HL-60 (cell line): ENCODE measurements around the gene RAB1A.

Experiments used
- DNase-seq, 2 experiments: peaks; one replicate each; pipeline ENCODE4 v3.0.0-alpha.2; 2010 to 2020; ENCODE audit warnings: low read depth in 1 of 2, low spot score in 1 of 2
- H3K27ac ChIP-seq: fragments of 250-450 bp; sonication (Bioruptor Pico); replicated peaks from 2 replicates; pipeline ENCODE4 v1.5.1; 2020; ENCODE audit warnings: mild to moderate bottlenecking, moderate library complexity
- H3K27me3 ChIP-seq: fragments of 250-450 bp; sonication (Bioruptor Pico); 2 replicates; pipeline ENCODE4 v1.5.1; 2021; ENCODE audit warnings: mild to moderate bottlenecking, moderate library complexity; ENCODE audit not compliant: insufficient read depth, poor library complexity, severe bottlenecking
- H3K4me3 ChIP-seq: replicated peaks from 2 replicates; pipeline ENCODE4 v1.5.1; 2011; ENCODE audit warnings: mild to moderate bottlenecking, control low read depth, low read length; ENCODE audit not compliant: insufficient read depth
- GABPA ChIP-seq: IDR thresholded peaks from 2 replicates; pipeline ENCODE4 v1.6.1; 2012; ENCODE audit warnings: low read depth
- POLR2AphosphoS5 ChIP-seq: IDR thresholded peaks from 2 replicates; pipeline ENCODE4 v1.6.1; 2012; ENCODE audit warnings: low read depth
- SPI1 ChIP-seq: IDR thresholded peaks from 2 replicates; pipeline ENCODE4 v1.6.1; 2012; ENCODE audit warnings: low read depth, mild to moderate bottlenecking, borderline replicate concordance
- TF ChIP-seq, protein P1 (sequence below): IDR thresholded peaks from one replicate; pipeline ENCODE4 v1.5.1; 2011; ENCODE audit warnings: low read length, control low read depth, inconsistent platforms; ENCODE audit not compliant: insufficient read depth
- TF ChIP-seq, protein P2 (sequence below): IDR thresholded peaks from 2 replicates; pipeline ENCODE4 v1.6.1; 2012; ENCODE audit warnings: low read depth; ENCODE audit not compliant: insufficient replicate concordance

The RAB1A gene

DNA sequence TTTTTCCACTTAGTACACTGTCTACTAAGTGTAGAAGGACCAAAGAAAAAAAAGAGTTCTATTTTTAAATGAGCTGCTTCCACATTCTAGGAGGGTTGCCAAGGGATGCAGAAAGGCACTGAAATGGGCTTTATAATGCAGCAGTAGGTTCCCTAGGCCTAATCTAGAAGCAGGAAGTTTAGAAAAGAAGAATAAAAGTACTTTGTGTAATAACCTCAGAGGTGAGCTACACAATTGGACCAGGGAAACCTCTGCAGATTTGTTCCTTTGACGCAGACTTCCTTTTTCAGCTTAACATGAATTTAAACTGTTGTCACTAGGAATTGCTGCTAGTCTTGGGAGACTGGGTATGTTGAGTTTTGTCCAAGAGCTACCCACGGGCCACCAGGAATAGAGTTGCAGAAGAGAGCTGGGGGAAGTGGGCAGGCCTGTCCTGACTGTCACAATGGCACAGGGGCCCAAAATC lies 34.6 kb upstream of the RAB1A start:
- peak; percentile 46; the same call in 1 of the 2 replicates for TF ChIP-seq SPI1
- TF ChIP-seq, protein P1, sequence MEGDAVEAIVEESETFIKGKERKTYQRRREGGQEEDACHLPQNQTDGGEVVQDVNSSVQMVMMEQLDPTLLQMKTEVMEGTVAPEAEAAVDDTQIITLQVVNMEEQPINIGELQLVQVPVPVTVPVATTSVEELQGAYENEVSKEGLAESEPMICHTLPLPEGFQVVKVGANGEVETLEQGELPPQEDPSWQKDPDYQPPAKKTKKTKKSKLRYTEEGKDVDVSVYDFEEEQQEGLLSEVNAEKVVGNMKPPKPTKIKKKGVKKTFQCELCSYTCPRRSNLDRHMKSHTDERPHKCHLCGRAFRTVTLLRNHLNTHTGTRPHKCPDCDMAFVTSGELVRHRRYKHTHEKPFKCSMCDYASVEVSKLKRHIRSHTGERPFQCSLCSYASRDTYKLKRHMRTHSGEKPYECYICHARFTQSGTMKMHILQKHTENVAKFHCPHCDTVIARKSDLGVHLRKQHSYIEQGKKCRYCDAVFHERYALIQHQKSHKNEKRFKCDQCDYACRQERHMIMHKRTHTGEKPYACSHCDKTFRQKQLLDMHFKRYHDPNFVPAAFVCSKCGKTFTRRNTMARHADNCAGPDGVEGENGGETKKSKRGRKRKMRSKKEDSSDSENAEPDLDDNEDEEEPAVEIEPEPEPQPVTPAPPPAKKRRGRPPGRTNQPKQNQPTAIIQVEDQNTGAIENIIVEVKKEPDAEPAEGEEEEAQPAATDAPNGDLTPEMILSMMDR, result no peak
- H3K27me3 ChIP-seq, result no peaks in the 10 kb centered on the region
- H3K4me3 ChIP-seq, result no peak overlapping the region
- peak in 1 of 2 experiments; percentile 44 for DNase-seq
- H3K27ac ChIP-seq, result peak overlapping the region; percentile 72

DNA sequence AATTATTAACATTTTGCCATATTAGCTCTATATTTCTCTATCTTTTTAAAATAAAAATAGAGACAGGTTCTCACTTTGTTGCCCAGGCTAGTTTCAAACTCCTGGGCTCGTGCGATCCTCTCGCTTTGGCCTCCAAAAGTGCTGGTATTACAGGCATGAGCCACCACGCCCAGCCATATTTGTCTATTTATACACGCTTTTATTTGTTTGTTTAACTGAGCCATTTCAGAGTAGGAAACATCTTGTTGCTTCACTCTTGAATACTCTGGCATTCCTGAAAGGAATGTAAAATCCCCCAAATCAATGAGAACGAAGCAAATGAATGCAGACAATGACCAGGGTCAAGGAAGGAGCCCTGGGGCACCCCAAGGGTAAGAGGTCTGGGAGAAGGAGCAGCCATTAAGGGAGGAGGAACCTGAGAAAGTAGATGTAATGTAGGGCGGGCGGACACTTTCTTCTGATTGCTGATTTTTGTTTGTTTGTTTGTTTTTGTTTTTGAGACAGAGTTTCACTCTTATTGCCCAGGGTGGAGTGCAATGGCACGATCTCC lies 31.7 kb upstream of the RAB1A start:
- DNase-seq, result no peak
- Histone ChIP-seq H3K27me3 (no peaks in the 10 kb centered on the region), H3K27ac (no peak overlapping the region)

DNA sequence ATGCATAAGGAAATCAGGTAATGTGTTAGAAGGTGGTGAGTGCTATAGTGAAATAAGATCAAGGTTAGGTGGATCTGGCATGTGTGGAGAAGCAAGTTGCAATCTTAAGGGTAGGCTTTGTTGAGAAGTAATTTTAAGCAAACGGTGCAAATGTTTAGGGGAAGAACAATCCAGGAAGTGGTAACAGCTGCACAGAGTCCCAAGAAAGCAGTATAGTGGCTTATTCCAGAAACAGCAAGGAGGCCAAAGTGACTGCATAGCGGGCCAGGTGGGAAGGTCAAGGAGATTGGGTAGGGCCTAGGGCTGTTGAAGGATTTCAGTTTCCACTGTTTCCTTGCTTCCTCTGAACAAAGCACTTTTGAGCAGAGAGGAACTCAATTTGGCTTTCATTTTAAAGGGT lies 30.0 kb upstream of the RAB1A start:
- no peak overlapping the region for H3K4me3 ChIP-seq
- no peaks in the 10 kb centered on the region for H3K27me3 ChIP-seq
- peak; percentile 43; the same call in 1 of the 2 replicates for TF ChIP-seq POLR2AphosphoS5
- TF ChIP-seq, protein P2, sequence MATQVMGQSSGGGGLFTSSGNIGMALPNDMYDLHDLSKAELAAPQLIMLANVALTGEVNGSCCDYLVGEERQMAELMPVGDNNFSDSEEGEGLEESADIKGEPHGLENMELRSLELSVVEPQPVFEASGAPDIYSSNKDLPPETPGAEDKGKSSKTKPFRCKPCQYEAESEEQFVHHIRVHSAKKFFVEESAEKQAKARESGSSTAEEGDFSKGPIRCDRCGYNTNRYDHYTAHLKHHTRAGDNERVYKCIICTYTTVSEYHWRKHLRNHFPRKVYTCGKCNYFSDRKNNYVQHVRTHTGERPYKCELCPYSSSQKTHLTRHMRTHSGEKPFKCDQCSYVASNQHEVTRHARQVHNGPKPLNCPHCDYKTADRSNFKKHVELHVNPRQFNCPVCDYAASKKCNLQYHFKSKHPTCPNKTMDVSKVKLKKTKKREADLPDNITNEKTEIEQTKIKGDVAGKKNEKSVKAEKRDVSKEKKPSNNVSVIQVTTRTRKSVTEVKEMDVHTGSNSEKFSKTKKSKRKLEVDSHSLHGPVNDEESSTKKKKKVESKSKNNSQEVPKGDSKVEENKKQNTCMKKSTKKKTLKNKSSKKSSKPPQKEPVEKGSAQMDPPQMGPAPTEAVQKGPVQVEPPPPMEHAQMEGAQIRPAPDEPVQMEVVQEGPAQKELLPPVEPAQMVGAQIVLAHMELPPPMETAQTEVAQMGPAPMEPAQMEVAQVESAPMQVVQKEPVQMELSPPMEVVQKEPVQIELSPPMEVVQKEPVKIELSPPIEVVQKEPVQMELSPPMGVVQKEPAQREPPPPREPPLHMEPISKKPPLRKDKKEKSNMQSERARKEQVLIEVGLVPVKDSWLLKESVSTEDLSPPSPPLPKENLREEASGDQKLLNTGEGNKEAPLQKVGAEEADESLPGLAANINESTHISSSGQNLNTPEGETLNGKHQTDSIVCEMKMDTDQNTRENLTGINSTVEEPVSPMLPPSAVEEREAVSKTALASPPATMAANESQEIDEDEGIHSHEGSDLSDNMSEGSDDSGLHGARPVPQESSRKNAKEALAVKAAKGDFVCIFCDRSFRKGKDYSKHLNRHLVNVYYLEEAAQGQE, result no peak
- TF ChIP-seq, protein P1, result no peak
- peak; percentile 18; the same call in 1 of the 2 replicates for TF ChIP-seq SPI1
- TF ChIP-seq GABPA, result no peak
- peak overlapping the region; percentile 73 for H3K27ac ChIP-seq
- peak in 1 of 2 experiments; percentile 68 for DNase-seq

More for the DNA sequence above, 31.7 kb upstream of the RAB1A start:
- no peak overlapping the region for H3K4me3 ChIP-seq
- TF ChIP-seq, protein P2, result no peak
- TF ChIP-seq SPI1, result no peak
- TF ChIP-seq, protein P1, result no peak
- TF ChIP-seq POLR2AphosphoS5, result no peak
- TF ChIP-seq GABPA, result no peak

DNA sequence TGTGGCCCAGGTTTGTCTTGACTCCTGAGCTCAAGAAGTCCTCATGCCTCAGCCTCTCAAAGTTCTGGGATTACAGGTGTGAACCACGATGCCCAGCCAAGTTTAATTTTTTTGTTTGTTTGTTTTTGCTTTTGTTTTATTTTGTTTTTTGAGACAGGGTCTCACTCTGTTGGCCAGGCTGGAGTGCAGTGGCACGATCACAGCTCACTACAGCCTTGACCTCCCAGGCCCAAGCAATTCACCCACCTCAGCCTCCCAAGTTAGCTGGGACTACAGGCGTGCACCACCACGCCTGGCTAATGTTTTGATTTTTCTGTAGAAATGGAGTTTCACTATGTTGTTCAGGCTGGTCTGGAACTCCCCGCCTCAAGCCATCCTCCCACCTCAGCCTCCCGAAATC lies 29.4 kb upstream of the RAB1A start:
- Histone ChIP-seq H3K27me3 (no peaks in the 10 kb centered on the region), H3K27ac (peak overlapping the region; percentile 73)
- TF ChIP-seq GABPA (no peak), SPI1 (no peak), POLR2AphosphoS5 (no peak)
- TF ChIP-seq, protein P1, result no peak
- TF ChIP-seq, protein P2, result no peak

More for the DNA sequence above, 29.4 kb upstream of the RAB1A start:
- no peak for DNase-seq
- no peak overlapping the region for H3K4me3 ChIP-seq
